ENCODE results near the gene NID2.

The NID2 gene

GRCh38 chr14:51993285-51993920 is 75.5 kb downstream of the NID2 start:
- TF ChIP-seq EZH2phosphoT487 (IDR thresholded peaks at IDR 0.05; ENCODE audit: borderline replicate concordance, low read length), result no peak
- TF ChIP-seq, protein P1, sequence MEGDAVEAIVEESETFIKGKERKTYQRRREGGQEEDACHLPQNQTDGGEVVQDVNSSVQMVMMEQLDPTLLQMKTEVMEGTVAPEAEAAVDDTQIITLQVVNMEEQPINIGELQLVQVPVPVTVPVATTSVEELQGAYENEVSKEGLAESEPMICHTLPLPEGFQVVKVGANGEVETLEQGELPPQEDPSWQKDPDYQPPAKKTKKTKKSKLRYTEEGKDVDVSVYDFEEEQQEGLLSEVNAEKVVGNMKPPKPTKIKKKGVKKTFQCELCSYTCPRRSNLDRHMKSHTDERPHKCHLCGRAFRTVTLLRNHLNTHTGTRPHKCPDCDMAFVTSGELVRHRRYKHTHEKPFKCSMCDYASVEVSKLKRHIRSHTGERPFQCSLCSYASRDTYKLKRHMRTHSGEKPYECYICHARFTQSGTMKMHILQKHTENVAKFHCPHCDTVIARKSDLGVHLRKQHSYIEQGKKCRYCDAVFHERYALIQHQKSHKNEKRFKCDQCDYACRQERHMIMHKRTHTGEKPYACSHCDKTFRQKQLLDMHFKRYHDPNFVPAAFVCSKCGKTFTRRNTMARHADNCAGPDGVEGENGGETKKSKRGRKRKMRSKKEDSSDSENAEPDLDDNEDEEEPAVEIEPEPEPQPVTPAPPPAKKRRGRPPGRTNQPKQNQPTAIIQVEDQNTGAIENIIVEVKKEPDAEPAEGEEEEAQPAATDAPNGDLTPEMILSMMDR (IDR thresholded peaks at IDR 0.05; ENCODE audit: low read depth, low read length, poor library complexity, severe bottlenecking), result no peak
- Histone ChIP-seq H3K27me3 (ENCODE audit: control insufficient read depth, low read length) (no peaks in the 10 kb centered on the region), H3K4me3 (ENCODE audit: low read length) (no peak overlapping the region), H3K36me3 (ENCODE audit: control insufficient read depth, low read length) (peaks cover 79% of the 10 kb centered on the region), H3K9me3 (ENCODE audit: control insufficient read depth, insufficient read depth, low read length) (no peaks in the 10 kb centered on the region), H4K20me1 (ENCODE audit: control insufficient read depth, insufficient read depth, low read depth, low read length) (no peaks in the 10 kb centered on the region), H3F3A (ENCODE audit: control insufficient read depth, insufficient read depth) (no peaks in the 10 kb centered on the region), H3K9me2 (replicated peaks; ENCODE audit: control insufficient read depth, low read length) (no peaks in the 10 kb centered on the region), H3K79me2 (ENCODE audit: control insufficient read depth, low read length) (peaks cover 82% of the 10 kb centered on the region), H3K27ac (ENCODE audit: low read depth, low read length) (no peak overlapping the region; the same call in 1 of the 2 replicates), H3K4me2 (ENCODE audit: low read length) (no peak overlapping the region), H3K4me1 (ENCODE audit: control insufficient read depth, low read length) (peaks cover 34% of the 10 kb centered on the region)

DNA sequence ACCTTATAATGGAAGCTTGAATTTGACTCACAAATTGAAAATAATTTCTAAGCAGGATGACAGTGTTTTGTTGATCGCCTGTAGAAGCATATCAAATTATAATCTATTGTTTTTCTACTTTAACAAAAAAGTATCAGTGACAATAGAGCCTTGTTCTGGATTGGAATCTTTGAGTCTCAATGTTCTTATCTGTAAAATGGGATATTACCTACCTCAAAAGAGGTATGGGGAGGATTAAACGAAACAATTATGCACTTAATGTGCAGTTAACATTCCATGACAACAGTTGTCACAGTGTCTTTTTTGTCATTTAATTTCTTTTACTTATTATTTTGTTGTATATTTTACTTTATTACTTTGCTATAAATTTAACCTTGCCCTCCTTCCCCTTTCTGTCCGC is 78.4 kb downstream of the NID2 start:
- Histone ChIP-seq H4K20me1 (ENCODE audit: control insufficient read depth, insufficient read depth, low read depth, low read length) (no peaks in the 10 kb centered on the region), H3K4me1 (ENCODE audit: control insufficient read depth, low read length) (peaks cover 34% of the 10 kb centered on the region), H3K4me2 (ENCODE audit: low read length) (peak overlapping the region; percentile 93), H3K9me2 (replicated peaks; ENCODE audit: control insufficient read depth, low read length) (no peaks in the 10 kb centered on the region), H3F3A (ENCODE audit: control insufficient read depth, insufficient read depth) (no peaks in the 10 kb centered on the region), H3K79me2 (ENCODE audit: control insufficient read depth, low read length) (peaks cover 62% of the 10 kb centered on the region), H3K4me3 (ENCODE audit: low read length) (peak overlapping the region; percentile 83), H3K27ac (ENCODE audit: low read depth, low read length) (no peak overlapping the region), H3K9me3 (ENCODE audit: control insufficient read depth, insufficient read depth, low read length) (no peaks in the 10 kb centered on the region), H3K27me3 (ENCODE audit: control insufficient read depth, low read length) (no peaks in the 10 kb centered on the region), H3K36me3 (ENCODE audit: control insufficient read depth, low read length) (peaks cover 50% of the 10 kb centered on the region)
- TF ChIP-seq, protein P1 (IDR thresholded peaks at IDR 0.05; ENCODE audit: low read depth, low read length, poor library complexity, severe bottlenecking), result no peak
- no peak for TF ChIP-seq EZH2phosphoT487 (IDR thresholded peaks at IDR 0.05; ENCODE audit: borderline replicate concordance, low read length)

- Histone ChIP-seq H3K9me3 (ENCODE audit: control insufficient read depth, insufficient read depth, low read length) (no peaks in the 10 kb centered on the region), H3K4me3 (ENCODE audit: low read length) (peak within 1 kb of the TSS; percentile 83), H3K27me3 (ENCODE audit: control insufficient read depth, low read length) (no peaks in the 10 kb centered on the region), H4K20me1 (ENCODE audit: control insufficient read depth, insufficient read depth, low read depth, low read length) (no peaks in the 10 kb centered on the region), H3K4me2 (ENCODE audit: low read length) (peak within 1 kb of the TSS; percentile 93), H3F3A (ENCODE audit: control insufficient read depth, insufficient read depth) (no peaks in the 10 kb centered on the region), H3K27ac (ENCODE audit: low read depth, low read length) (peak within 1 kb of the TSS; percentile 34), H3K4me1 (ENCODE audit: control insufficient read depth, low read length) (peaks cover 34% of the 10 kb centered on the region), H3K36me3 (ENCODE audit: control insufficient read depth, low read length) (peaks cover 41% of the 10 kb centered on the region), H3K9me2 (replicated peaks; ENCODE audit: control insufficient read depth, low read length) (no peaks in the 10 kb centered on the region), H3K79me2 (ENCODE audit: control insufficient read depth, low read length) (peaks cover 52% of the 10 kb centered on the region)
- TF ChIP-seq, protein P1 (IDR thresholded peaks at IDR 0.05; ENCODE audit: low read depth, low read length, poor library complexity, severe bottlenecking), result no peak
- no peak for TF ChIP-seq EZH2phosphoT487 (IDR thresholded peaks at IDR 0.05; ENCODE audit: borderline replicate concordance, low read length)
These were observed 79.3 kb downstream of the NID2 start, which contains the start of gene RTRAF for GRCh38 chr14:51989293-51990234. RTRAF (plus strand) TSS chr14:51989546; CDS start chr14:51989640, 94 bp downstream.

All from DOHH2 (cell line).